Activated CD4-positive, alpha-beta T cell treated with anti-CD3 and anti-CD28 coated beads for 48 hours (primary cell): ENCODE measurements around the gene CEP43.

Experiments used
- DNase-seq: peaks from one replicate; pipeline ENCODE4 v3.0.0-alpha.2; 2020

CEP43 gene

DNA sequence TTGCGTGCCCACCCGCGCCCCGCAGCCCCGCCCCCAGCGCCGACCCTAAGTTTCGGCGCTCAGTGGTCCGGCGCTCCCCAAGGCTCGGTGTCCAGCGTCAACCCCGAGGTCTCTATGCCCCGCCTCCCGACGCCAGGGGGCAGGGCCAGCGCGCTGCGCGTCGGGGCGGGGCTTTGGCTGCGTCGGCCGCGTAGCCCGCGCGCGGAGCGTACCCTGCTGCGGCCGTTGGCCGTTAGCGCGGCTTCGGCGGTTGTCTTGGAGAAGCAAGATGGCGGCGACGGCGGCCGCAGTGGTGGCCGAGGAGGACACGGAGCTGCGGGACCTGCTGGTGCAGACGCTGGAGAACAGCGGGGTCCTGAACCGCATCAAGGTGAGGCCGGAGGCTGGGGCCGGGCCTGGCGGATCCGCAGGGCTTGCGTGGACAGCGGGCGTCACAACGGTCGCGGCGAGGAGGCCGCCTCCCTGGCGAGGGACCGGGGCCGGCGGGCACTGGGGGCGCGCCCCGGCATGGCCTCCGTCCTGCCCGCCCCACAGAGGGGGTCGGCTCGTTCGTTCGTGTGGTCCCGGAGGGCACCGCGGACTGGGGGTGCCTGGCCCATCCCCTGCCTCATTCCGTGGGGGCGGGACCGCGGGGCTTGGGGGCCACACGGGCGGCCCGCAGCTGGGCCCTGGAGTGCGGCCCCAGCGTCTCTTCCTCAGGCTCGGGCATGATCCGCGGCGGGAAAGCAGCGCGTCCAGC lies at the start of gene CEP43:
Gene CEP43, plus strand, starts transcription at position 253 of the 739 bp plus-strand sequence. Its CDS starts 16 bp downstream, at position 269.
- peak; percentile 89 for DNase-seq

DNA sequence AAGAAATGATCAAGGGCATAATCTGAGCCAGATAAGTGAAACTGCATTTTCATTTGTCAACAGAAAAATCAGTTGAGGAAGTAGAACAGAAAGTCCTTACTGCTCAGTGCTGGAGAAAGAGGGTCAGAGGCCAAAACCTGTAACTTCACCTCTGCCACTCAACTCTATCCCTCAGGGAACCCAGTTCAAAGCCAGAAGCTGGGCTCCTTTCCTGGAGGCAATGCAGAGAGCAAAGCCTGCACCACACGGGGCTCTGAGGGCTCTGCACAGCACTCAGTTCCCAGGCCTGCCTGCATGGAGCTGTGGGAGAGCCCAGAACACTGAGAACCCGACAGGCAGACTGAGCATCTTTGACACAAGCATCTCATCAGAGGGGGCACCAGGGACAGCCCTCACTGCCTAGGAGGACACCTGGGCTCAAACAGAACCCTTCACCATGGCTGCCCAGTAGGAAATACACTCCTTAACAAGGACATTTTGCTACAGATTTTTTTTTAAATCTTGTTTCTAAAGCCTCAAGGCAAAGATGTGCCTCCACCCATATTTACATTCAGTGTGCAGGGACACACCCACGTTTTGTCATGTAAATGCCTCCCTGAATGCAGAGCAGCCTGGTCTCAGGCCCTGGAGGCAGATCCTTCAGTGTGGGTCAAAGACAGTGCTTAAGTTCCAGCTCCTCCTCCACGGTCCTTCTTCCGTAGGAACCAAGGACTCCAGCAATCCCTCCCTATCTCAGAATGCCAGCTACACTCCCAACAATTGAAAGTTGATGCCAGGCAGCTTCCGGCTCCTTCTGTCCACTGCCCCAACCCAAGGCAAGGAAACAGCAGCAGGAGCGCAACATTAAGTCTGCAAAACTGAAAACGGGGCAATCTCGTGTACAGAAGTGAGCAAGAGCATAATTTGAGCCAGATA lies 49.4 kb upstream of the CEP43 start:
- no peak for DNase-seq

DNA sequence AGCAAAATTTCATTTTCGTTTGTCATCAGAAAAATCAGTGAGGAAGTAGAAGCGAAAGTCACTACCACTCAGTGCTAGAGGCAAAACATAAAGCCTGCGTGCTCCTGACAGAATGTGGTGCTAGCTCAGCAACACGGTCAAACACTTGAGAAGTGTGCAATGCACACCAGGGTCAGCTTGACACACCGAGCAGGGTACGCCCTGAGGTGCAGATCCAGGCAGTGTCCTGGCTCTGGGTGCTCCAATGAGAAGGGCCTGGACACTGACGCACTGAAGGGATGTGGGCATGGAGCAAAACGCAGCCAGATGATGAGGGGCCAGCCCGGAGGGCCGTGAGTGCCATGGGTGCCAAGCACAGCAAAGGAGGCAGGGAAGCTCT lies 48.8 kb upstream of the CEP43 start:
- peak; percentile 41 for DNase-seq

- DNase-seq, result peak; percentile 89
These were observed 48.1 kb upstream of the CEP43 start for GRCh38 chr6:166950892-166951669.

GRCh38 chr6:166951670-166952060 lies 47.5 kb upstream of the CEP43 start:
- no peak for DNase-seq

GRCh38 chr6:166952121-166952520 lies 47.1 kb upstream of the CEP43 start:
- DNase-seq, result peak; percentile 54

DNA sequence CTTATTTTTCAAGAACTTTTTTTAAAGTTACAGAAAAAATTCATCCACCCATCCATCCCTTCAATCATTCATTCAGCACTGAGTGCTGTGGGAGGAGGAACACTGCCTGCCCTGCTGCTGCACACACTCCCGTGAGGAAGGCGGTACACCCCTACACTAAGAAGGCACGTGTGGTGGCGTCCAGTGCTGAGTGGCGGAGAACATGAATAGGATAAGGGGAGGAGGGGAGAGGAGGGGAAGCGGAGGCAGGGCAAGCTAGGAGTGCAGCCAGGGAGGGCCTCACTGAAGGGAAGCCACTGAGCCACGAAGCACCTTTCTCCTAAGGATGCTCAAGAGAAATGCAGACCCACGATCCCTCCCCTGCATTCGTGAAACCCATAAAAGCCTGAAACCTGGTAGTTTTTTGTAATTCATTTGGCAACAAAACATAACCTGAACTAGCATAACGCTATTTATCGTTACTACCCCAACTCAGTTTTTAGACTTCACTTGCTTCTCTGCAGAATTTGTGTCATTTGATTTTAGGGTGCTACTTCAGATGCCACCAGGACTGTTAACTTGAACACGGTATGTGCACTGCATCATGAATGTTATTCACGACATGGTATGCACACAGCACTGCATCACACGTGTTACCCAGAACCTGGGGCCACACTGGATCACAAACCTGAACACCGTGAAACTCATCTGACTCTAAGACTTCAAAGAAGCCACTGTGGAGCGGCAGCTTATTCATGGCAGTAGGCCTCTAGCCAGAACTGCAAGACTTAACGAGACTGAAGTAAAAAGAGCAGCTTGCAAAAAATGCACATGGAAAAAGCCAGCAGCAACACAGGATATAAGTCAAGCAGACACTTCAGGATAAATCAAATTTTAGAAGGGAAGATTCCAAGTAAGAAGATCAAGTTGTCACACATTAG lies 46.4 kb upstream of the CEP43 start:
- peak; percentile 70 for DNase-seq

DNA sequence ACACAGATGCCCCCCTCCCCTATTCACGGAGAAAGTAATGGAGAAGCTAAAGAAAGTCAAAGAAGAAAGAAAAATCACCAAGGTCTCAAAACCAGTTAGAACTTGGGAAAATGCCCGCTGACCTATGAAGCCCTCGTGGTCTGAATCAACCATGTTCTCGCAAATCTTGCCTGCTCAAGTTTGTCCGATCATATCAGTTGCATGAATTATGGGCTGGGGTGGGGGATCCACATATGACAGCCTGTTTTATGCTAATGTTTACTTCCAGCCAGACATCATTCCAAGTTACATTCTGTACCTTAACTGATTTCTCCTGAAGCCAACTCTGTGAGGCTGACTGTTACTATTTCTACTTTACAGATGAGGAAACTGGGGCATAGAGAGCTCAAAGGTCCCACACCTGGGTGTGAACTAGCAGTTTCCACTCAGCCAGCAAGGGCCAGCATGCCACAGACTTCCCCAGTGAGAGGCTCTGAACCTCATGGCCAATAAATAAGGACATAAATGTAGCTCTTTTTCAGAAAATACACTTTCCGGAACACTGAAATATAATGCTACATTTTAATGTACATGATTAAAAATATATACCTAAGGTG lies 45.0 kb upstream of the CEP43 start:
- DNase-seq, result no peak

DNA sequence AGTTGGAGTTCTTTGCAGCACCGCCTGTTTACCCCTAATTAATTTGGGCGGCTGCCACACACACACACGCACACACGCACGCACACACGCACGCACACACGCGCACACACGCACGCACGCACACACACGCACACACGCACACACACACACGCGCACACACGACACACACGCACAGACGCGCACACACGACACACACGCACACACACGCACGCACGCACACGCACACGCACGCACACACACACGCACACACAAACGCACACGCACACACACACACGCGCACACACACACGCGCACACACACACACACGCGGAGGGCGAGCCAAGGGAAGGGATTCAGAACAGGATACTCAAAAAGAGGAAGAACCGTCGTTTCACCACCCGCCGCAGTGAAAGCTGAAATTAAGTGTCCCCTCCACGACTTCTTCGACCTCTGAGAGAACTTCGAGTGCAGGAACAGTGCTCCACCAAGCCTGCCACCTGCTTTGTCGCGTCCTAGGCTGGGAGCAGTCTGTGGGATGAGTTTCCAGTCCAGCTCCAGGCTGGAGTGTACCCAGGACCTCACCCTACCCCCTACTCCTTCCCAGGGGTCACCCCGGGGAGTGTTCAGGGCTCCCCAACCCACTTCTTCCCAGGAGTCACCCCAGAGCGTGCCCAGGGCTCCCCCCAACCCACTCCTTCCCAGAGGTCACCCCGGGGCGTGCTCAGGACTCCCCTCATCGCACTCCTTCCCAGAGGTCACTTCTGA lies 43.9 kb upstream of the CEP43 start:
- DNase-seq, result peak; percentile 43

DNA sequence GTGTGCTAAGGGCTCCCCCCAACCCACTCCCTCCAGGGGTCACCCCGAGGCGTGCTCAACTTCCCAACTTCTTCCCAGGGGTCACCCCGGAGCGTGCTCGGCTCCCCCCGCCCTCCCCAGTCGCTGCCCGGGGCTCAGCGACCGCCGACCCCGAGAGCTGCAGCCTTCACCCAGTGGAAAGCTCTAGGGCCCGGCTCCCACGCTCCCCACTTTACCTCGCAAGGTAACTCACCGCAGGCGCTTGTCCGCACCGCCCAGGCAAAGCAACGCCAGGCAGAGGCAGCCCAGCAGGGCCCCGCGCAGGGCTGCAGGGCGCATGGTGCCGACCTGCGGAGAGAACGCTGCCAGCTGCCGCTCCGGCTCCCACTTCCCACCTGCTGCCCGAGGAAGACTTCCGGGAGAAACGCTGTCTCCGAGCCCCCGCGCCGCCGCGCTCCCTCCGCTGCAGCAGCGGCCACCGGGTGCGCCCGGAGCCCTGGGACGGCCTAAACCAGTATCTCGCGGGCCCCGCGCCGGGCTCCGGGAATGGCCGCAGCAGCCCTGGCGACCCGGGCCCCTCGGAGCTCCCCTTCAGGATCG lies 43.2 kb upstream of the CEP43 start:
- DNase-seq, result peak; percentile 49

DNA sequence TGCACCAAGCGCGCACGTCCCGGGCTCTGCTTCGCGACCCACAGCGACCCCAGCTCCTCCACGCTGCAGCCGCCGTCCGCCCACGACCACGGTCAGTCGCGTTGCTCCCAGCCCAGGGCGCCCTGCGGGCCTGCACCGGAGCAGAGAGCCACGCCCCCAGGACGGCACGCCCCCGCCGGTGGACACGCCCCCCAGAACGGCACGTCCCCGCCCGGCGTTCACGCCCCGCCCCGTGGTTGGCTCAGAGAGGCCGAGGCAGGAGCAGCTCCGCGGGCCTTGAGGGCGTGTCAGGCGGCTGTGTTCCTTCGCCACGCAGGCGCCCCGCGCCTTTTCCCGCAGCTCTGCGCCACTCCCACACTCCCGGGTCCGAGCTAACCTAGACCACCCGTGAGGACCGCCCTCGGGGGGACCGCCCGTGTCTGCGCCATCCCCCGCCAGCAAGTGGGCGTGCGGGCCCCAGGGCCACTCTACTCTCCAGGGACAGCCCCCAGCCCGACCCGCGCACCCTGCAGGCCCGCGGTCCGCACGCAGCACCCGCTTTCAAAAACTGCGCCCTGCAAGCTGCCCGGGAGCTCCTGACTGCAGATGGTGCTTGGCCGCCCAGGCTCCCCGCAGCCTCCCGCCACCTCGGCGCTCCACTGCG lies 42.6 kb upstream of the CEP43 start, which contains the start of gene RNASET2:
Gene RNASET2, minus strand, starts transcription at position 107 of the 643 bp plus-strand sequence. CDS start 368 bp downstream, outside the sequence.
- DNase-seq, result peak; percentile 100

DNA sequence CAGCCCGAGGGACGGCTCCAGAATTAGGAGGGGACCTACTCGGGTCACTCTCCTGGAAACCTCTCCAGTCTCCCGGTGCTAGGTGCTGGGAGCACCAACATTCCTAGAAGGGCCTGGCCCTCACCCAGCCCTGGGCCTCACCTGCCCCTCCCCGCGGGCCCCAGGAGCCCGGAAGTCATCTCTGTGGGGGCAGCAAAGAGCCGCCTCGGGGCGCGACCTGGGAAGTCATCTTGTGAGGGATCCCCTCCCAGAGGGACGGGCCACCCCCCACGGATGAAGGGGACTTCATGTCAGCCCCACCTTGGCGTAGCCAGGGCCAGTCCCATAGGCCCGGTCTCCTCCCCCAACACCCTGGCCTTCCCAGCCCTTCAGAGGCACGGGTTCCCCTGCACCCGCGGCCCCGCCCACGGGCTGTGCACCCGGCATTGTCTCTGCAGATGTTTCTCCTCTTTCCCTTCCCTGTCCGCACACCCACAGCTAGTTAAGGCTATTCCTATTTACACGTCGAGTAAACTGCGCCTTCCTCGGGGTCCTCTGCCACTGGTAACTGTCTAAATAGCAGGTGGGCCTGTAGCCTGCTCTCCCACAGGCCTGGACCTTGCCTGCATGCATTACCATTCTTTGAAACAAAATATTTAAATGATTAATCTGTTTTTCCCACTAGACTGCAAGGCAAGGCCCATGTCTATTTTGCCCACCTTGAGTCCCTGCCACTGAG lies 42.0 kb upstream of the CEP43 start:
- peak; percentile 66 for DNase-seq

- DNase-seq, result no peak
These were observed 41.5 kb upstream of the CEP43 start for GRCh38 chr6:166957805-166958076.

- DNase-seq, result no peak
These were observed 40.0 kb upstream of the CEP43 start for GRCh38 chr6:166958926-166959861.

- DNase-seq, result no peak
These were observed 39.1 kb upstream of the CEP43 start for GRCh38 chr6:166959911-166960608.

GRCh38 chr6:166960609-166960978 lies 38.6 kb upstream of the CEP43 start:
- DNase-seq, result no peak

DNA sequence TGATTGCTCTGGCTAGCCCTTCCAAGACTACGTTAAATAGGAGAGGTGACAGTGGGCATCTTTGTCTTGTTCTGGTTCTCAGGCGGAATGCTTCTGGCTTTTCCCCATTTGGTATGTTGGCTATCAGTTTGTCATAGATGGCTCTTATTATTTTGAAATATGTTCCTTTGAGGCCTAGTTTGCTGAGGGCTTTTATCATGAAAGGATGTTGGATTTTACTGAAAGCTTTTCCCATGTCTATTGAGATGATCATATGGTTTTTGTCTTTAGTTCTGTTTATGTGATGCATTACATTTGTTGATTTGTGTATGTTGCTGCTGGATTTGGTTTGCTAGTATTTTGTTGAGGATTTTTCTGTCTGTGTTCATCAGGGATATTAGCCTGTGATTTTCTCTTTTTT lies 32.9 kb upstream of the CEP43 start:
- DNase-seq, result no peak
